ENCODE measurements around the gene LUZP1. TPM values are rescaled to one million over a fixed set of nuclear protein-coding genes. Genes with fewer than 3 reads are reported as not detected.

Gene LUZP1
- total RNA-seq, 1 experiment from 2014 or later = 43.4 TPM

- TF ChIP-seq SOX15 (CRISPR knock-in tag; IDR thresholded peaks at IDR 0.05) = no peak
- TF ChIP-seq, protein P1, sequence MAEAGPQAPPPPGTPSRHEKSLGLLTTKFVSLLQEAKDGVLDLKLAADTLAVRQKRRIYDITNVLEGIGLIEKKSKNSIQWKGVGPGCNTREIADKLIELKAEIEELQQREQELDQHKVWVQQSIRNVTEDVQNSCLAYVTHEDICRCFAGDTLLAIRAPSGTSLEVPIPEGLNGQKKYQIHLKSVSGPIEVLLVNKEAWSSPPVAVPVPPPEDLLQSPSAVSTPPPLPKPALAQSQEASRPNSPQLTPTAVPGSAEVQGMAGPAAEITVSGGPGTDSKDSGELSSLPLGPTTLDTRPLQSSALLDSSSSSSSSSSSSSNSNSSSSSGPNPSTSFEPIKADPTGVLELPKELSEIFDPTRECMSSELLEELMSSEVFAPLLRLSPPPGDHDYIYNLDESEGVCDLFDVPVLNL (CRISPR knock-in tag; IDR thresholded peaks at IDR 0.05; ENCODE audit: borderline replicate concordance, low read depth) = no peak
- TF ChIP-seq ZNF396 (CRISPR knock-in tag; IDR thresholded peaks at IDR 0.05; ENCODE audit: borderline replicate concordance) = no peak
- no peak for TF ChIP-seq HMGA2 (CRISPR knock-in tag; IDR thresholded peaks at IDR 0.05)
- TF ChIP-seq USF2 (CRISPR knock-in tag; IDR thresholded peaks at IDR 0.05) = no peak
- TF ChIP-seq, protein P2, sequence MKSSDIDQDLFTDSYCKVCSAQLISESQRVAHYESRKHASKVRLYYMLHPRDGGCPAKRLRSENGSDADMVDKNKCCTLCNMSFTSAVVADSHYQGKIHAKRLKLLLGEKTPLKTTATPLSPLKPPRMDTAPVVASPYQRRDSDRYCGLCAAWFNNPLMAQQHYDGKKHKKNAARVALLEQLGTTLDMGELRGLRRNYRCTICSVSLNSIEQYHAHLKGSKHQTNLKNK (CRISPR knock-in tag; IDR thresholded peaks at IDR 0.05) = no peak
- TF ChIP-seq, protein P3, sequence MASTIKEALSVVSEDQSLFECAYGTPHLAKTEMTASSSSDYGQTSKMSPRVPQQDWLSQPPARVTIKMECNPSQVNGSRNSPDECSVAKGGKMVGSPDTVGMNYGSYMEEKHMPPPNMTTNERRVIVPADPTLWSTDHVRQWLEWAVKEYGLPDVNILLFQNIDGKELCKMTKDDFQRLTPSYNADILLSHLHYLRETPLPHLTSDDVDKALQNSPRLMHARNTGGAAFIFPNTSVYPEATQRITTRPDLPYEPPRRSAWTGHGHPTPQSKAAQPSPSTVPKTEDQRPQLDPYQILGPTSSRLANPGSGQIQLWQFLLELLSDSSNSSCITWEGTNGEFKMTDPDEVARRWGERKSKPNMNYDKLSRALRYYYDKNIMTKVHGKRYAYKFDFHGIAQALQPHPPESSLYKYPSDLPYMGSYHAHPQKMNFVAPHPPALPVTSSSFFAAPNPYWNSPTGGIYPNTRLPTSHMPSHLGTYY (CRISPR knock-in tag; IDR thresholded peaks at IDR 0.05) = no peak
- no peak for TF ChIP-seq ZNF425 (CRISPR knock-in tag; conservative IDR thresholded peaks at IDR 0.05)
- TF ChIP-seq, protein P4, sequence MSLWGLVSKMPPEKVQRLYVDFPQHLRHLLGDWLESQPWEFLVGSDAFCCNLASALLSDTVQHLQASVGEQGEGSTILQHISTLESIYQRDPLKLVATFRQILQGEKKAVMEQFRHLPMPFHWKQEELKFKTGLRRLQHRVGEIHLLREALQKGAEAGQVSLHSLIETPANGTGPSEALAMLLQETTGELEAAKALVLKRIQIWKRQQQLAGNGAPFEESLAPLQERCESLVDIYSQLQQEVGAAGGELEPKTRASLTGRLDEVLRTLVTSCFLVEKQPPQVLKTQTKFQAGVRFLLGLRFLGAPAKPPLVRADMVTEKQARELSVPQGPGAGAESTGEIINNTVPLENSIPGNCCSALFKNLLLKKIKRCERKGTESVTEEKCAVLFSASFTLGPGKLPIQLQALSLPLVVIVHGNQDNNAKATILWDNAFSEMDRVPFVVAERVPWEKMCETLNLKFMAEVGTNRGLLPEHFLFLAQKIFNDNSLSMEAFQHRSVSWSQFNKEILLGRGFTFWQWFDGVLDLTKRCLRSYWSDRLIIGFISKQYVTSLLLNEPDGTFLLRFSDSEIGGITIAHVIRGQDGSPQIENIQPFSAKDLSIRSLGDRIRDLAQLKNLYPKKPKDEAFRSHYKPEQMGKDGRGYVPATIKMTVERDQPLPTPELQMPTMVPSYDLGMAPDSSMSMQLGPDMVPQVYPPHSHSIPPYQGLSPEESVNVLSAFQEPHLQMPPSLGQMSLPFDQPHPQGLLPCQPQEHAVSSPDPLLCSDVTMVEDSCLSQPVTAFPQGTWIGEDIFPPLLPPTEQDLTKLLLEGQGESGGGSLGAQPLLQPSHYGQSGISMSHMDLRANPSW (CRISPR knock-in tag; conservative IDR thresholded peaks at IDR 0.05; ENCODE audit: low read depth) = no peak
- no peak for TF ChIP-seq ZNF121 (CRISPR knock-in tag; IDR thresholded peaks at IDR 0.05)
- TF ChIP-seq NFE2L1 (CRISPR knock-in tag; IDR thresholded peaks at IDR 0.05) = no peak
- TF ChIP-seq ZNF671 (CRISPR knock-in tag; IDR thresholded peaks at IDR 0.05) = no peak
- TF ChIP-seq PREB (CRISPR knock-in tag; IDR thresholded peaks at IDR 0.05; ENCODE audit: borderline replicate concordance) = no peak
- TF ChIP-seq E2F1 (CRISPR knock-in tag; IDR thresholded peaks at IDR 0.05) = no peak
- TF ChIP-seq, protein P5, sequence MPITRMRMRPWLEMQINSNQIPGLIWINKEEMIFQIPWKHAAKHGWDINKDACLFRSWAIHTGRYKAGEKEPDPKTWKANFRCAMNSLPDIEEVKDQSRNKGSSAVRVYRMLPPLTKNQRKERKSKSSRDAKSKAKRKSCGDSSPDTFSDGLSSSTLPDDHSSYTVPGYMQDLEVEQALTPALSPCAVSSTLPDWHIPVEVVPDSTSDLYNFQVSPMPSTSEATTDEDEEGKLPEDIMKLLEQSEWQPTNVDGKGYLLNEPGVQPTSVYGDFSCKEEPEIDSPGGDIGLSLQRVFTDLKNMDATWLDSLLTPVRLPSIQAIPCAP (CRISPR knock-in tag; IDR thresholded peaks at IDR 0.05) = no peak
Observed at GRCh38 chr1:23215291-23215690, 46.6 kb upstream of the LUZP1 start (continued).
